ENCODE results near the gene LMBR1.

- TF ChIP-seq, protein P1, sequence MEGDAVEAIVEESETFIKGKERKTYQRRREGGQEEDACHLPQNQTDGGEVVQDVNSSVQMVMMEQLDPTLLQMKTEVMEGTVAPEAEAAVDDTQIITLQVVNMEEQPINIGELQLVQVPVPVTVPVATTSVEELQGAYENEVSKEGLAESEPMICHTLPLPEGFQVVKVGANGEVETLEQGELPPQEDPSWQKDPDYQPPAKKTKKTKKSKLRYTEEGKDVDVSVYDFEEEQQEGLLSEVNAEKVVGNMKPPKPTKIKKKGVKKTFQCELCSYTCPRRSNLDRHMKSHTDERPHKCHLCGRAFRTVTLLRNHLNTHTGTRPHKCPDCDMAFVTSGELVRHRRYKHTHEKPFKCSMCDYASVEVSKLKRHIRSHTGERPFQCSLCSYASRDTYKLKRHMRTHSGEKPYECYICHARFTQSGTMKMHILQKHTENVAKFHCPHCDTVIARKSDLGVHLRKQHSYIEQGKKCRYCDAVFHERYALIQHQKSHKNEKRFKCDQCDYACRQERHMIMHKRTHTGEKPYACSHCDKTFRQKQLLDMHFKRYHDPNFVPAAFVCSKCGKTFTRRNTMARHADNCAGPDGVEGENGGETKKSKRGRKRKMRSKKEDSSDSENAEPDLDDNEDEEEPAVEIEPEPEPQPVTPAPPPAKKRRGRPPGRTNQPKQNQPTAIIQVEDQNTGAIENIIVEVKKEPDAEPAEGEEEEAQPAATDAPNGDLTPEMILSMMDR (IDR thresholded peaks at IDR 0.05), result no peak
- TF ChIP-seq POLR2A (IDR thresholded peaks at IDR 0.05), result no peak
Observed at GRCh38 chr7:156840134-156840533, 52.8 kb downstream of the LMBR1 start.
